Measurements from ENCODE around the gene WBP11.

DNA sequence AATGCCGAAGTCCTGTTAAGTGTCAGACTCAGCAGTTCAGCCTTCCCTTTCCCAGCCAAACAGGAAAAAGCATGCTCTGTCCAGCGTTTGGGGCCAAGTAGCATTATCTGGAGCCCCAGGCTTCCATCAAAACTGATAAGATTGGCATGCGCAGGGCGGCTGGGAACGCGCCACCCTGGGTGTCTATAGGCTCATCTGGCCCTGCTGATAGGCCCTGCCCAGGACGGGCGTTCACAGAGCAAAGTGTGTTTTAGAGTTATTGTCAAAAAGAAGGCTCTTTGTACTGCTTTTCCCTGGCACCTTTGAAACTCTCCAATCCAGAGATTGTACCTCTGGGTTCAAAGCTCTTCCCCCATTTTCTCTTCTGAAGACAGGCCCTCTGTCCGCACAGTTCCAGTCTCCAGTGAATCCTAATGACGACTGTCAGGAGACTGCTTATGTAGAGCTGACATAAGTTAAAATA, 40.2 kb upstream of the WBP11 start, which contains the start of gene ART4:
- TF ChIP-seq, protein P1, sequence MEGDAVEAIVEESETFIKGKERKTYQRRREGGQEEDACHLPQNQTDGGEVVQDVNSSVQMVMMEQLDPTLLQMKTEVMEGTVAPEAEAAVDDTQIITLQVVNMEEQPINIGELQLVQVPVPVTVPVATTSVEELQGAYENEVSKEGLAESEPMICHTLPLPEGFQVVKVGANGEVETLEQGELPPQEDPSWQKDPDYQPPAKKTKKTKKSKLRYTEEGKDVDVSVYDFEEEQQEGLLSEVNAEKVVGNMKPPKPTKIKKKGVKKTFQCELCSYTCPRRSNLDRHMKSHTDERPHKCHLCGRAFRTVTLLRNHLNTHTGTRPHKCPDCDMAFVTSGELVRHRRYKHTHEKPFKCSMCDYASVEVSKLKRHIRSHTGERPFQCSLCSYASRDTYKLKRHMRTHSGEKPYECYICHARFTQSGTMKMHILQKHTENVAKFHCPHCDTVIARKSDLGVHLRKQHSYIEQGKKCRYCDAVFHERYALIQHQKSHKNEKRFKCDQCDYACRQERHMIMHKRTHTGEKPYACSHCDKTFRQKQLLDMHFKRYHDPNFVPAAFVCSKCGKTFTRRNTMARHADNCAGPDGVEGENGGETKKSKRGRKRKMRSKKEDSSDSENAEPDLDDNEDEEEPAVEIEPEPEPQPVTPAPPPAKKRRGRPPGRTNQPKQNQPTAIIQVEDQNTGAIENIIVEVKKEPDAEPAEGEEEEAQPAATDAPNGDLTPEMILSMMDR (IDR thresholded peaks at IDR 0.05), result no peak
- TF ChIP-seq POLR2A (IDR thresholded peaks at IDR 0.05) (no peak), POLR2AphosphoS5 (IDR thresholded peaks at IDR 0.05) (no peak), EP300 (IDR thresholded peaks at IDR 0.05) (no peak)
